GM18873 (cell line): ENCODE data around the gene CHM.
"Not testable (repeated sequence)": the region's sequence is repeated elsewhere in the genome, so short reads cannot be mapped to it uniquely, and the experiment has no call there.

Source experiments
- ATAC-seq: cut with Tn5 transposase; IDR thresholded peaks from one replicate; pipeline ENCODE4 v1.9.1; 2021; ENCODE audit warnings: mild to moderate bottlenecking, moderate library complexity, moderate number of reproducible peaks; ENCODE audit not compliant: unreplicated experiment, low FRiP score

Gene CHM

DNA sequence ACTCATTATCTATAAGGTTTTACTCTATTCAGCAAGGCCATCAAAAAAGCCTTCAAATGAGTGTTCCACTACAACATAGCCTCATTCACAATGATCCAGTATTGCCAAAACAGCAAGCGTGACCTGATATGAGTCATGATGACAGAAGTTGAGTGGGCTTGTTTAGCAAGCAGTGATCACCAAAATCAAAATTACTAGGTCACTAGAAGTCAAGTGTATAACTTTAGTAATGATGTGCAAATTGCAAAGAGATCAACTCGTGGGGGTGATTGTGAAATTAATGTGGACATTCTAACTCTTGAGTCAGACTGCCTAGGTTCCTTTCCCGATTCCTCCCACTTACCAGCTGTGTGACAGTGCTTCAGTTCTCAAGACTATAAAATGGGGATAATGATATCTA, 124.5 kb downstream of the CHM start:
- no peak for ATAC-seq

DNA sequence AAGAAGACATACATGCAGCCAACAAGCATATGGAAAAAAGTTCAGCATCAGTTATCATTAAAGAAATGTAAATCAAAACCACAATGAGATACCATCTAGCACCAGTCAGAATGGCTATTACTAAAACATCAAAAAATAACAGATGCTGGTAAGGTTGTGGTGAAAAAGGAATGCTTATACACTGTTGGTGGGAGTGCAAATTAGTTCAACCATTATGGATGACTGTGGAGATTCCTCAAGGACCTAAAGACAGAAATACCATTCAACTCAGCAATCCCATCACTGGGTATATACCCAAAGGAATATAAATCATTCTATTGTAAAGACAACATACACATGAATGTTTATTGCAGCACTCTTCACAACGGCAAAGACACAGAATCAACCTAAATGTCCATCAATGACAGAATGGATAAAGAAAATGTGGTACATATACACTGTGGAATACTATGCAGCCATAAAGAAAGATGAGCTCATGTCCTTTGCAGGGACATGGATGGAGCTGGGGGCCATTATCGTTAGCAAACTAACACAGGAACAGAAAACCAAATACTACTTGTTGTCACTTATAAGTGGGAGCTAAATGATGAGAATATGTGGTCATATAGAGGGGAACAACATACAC, 130.6 kb downstream of the CHM start:
- not testable (repeated sequence) for ATAC-seq

DNA sequence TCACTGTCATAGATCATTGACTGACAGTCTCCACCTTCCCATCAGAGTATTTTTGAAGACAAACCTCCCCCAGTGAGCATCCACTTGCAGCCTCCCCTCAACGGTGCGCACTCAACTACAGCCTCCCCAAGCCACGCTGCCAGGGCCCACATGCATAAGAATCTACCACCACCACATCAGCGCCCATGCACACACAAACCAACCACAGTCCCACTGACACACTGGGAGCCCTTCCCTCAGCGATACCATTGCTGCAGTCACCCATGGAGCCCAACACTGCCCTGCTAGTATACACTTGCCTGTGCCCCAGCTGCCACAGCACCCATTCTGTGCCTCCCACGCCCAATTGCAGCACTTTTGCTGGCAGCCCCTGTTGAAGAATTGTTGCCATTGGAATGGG, 132.9 kb downstream of the CHM start:
- ATAC-seq: no peak

DNA sequence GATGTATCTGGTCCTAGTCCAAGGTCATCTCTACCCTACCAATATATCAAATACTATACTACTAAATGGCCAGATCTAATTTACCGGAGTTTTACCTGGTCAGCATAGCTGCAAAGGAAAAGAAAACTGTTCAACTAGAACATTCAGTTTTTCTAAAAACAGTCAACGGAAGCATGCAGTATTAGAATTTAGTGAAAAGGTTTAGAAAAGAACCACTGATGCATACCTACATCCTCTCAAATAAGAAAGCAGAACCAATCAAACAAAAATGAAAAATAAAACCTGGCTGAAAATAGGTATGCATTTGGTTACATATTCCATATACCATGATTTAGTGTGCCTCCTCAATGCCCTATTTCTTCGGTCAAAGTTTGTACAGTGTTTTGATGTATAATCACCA, 140.0 kb downstream of the CHM start:
- no peak for ATAC-seq

DNA sequence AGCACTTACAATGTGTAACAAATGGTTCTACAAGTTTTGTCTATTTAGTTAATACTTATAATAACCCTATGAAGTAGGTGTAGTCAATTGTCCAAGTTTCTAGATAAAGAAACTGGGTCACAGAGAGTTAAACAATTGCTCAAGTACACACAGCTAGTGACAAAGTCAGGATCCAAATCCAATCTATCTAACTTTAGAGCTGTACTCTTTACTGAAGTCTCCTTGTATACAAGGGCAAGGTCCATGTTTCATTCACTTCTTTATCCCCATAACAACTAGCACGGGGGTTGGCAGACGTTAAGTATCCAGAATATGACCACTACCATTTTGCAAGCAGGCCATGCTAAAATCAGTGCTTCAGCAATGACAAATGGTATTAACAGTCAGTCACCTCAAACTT, 141.0 kb downstream of the CHM start:
- no peak for ATAC-seq

DNA sequence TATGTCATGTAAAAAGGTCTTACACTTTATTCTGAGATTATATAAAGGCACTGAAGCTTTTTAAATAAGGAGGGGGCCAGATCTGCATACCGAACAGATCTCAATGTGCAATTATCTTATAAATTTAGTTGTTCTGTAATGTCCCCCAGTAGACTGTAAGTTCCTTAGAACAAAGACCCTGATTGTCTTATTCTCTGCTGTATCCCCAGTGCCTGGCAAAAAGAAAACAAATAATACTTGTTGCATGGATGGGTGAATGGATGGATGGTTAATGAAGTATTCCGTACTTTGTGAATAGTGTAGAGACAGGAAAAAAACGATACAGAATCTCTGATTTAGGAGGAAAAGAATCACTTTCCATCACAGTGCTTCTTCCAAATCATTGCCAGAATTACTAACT, 141.5 kb downstream of the CHM start:
- ATAC-seq: no peak

DNA sequence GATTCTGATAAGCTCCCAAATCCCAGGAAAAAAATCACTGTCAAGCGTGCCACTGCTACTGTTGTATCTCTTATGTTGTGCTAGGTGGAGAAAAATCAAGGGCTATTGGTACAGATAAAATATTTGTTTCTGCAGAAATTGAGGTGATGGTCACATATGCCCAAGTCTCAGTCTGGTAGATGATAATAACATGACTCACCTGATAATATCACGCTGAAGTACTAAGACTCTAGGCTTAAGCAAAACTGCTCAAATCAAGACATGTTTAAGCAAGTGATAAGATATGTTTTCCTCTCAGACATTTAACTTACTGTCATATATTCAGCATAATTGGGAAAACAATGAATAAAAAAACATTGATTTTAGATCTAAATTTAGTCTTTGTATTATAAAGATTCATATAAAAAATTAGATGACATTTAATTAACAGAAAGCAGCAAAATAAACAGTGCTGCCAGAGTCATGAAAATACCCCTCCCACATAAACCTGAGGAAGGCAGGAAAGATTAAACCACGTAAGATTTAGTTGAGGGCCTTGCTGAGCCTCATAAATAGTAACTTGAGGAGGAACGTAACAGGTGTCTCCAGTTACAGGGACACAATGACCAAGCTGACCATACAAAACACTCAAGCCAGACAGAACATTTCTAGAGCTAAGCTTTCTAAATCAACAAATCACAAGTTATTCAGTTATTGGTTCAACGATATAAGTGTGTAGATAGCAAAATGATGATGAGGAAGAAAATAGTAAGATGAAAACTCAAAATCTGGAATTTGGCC, 143.5 kb downstream of the CHM start:
- ATAC-seq: no peak

DNA sequence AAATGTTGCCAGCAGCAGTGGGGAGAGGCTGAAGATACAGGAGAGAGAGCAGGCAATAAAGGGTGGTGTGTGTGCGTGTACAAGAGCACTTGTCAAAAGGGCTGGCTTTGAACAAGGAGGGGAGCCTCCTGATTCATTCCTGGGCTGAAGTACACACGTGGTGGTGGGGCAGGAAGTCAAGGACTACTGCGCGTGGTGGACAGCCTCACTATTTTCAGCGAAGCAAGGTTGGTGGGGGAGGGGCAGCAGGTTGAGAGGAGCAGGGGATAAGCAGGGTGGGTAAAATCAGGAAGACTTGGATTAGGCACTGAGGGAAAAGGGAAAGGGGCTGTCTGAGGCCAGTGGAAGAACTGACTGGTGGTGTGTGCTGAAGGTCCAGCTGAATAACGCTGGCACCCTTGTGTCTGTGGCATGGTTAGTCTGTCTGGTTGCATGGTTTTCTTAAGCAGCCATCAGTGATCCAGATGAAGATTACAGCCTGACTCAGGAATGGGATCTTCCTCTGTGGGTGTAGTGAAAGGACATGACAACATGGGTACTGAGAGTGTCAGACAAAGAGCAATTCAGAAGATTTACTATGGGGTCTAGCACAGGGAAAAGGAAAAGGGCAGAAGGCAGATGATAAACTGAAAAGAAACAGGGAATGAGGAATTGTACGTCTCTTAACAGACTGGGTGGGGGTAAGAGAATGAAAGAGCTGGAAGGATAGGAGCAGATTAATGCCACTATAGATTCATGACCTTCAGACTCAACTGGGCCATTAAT, 149.8 kb downstream of the CHM start:
- ATAC-seq: no peak

DNA sequence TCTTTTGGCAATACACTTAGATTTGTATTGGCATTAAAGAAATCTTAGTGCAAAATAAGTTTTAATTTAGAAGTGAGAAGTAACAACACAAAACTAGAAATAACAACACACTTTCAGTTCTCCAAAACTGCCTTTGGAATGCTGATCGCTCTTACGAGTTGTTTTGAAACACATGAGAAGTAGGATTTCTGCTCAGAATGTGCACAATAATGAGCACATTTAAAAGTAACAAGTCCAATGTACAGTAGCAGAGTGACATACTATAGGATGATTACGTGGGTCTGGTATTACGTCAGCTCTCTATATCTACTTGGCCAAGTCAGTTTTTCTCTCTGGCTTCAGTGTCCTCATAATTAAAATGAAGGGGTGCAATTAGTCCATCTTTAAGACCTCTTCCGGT, 164.8 kb downstream of the CHM start:
- no peak for ATAC-seq

DNA sequence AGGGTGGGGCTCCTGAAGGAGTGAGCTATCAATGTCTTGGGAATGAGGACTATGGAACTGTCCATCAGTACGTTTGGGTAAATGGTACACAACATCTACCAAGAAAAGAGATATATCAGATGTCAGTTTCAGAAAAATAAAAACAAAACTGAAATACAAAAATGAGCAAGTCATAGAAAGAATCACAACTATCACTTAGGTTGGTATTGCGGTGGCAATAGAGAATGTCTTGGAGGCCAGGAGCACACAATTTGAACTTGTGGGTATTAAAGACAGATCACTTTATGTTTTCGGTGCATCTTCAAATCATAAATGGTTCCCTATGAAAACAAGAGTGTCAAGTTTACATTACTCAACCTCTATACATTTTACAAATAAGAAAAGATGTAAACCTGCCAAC, 176.8 kb downstream of the CHM start:
- ATAC-seq: no peak

DNA sequence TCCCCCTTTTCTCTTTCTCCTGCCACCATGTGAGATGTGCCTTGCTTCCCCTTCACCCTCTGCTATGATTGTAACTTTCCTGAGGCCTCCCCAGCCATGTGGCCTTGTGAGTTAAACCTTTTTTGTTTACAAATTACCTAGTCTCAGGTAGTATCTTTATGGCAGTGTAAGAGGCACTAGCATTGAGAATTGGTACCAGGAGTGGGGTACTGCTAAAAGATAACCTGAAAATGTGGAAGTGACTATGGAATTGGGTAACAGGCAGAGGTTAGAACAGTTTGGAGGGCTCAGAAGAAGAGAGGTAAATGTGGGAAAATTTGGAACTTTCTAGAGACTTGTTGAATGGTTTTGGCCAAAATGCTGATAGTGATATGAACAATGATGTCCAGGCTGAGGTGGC, 182.0 kb downstream of the CHM start:
- ATAC-seq: no peak

DNA sequence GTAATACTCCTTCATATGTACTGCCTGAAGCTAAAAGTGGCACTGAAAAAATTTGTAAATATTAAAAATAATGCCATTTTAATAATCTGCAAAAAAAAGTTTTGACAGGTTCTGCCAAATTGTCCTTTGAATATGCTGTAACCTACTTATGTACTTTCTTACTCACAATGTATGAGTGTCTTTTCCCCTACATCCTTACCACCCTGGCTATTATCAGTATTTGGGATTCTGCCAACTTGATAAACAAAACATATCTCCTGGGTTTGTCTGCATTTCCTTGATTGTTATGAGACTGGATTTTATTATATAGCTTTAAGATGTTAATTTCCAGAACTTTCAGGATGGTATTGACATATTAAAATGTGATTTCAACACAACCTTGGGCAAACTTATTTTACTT, 187.9 kb downstream of the CHM start:
- no peak for ATAC-seq

DNA sequence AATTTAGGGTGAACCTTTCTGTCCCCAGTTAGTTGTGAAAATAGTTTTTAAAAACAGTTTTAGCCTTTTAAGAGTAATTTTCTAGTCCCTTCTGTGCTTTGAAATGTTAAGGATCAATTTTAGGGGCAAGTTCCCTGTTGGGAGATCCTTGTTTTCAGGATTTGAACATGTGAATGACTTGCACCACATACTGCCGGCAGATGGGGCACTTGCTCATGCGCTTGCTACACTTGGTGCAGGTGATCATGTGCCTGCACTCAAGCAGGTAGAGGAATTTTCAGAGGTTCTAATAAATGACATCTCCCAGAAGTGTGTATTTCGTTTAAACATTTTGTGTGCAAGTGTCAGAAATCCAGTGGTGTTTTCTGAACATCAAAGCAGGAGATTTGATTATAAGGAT, 195.9 kb downstream of the CHM start:
- no peak for ATAC-seq

DNA sequence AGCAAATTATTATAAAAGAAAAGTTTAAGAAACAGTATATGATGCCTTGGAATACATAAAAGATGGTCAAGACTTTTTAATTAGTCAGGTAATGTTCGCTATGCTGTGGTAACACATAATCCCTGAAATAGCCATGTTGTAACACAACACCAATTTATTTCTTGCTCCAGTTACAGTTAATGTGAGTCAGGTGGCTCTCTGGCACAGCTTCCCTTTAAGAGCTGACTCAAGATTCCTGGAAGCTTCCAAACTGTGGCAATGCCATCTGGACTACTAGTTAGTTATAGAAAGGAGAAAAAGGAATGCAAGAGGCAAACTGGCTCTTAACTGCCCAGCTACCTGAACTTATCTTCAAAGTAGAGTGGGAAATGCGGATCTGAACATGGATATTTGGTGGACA, 210.5 kb downstream of the CHM start:
- no peak for ATAC-seq

DNA sequence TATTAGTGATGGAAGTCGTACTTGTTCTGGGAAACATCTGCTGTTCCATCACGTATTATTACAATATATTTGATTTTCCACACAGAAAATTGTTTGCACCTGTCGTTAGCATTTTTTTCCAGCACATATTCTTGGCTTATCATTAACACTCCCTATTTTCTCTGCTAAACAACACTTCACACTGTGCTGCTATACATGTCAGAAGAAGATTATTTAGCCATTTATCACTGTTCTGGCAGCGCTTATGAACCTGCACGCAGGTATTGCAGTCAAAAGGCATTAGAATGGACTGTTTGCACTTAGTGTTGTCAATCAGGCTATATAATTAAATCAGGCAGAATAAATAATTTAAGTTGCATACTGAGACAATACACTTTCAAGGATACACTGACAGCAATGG, 218.6 kb downstream of the CHM start:
- ATAC-seq: no peak

DNA sequence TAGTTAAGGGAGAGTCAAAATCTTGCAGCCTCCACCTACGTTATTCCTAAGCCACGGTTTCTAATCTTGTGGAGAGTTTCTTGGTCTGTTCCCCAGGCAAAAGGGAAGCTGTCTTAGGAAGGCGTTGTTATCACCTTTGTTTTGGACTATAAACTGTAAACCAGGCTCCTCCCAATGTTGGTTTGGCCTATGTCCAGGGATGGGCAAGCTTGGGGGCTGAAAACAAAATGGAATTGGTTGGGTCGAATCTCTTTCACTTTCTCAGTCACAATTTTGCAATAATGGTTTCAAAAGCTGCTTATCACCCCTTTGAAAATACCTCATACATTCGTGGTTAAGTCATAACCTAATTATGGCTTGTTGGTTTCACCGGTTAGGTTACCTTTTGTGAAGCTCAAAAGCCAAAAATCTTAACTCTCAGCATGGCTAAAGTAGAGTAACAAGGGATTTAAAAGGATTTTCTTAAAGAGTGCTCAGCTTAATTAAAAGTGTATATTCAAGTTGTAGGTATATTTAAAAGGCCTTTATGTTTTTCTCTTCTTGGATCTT, 232.1 kb downstream of the CHM start:
- no peak for ATAC-seq
